Measurements from ENCODE around the gene IFNG. TPM values are rescaled to one million over a fixed set of nuclear protein-coding genes. Genes with fewer than 3 reads are reported as not detected.

Gene IFNG
- total RNA-seq, 2 experiments from 2014 or later, result 0.57 to 0.91 TPM

Other genes with a start within 250 kb of the IFNG start
- 1 to 10 TPM; 5.1 to 5.2 TPM for gene IFNG-AS1, start 170.3 kb downstream of the IFNG start, total RNA-seq
- not detected for gene IL26, start 66.1 kb upstream of the IFNG start, total RNA-seq
- not detected for gene IL22, start 93.9 kb upstream of the IFNG start, total RNA-seq
- gene MDM1, start 172.6 kb upstream of the IFNG start, total RNA-seq, result 10 to 100 TPM; 23.2 to 24.0 TPM

All from activated naive CD8-positive, alpha-beta T cell treated with anti-CD3 and anti-CD28 coated beads, Interleukin-2, amount 10 ng/mL, durations not matched to agents 7 days and 5 days (primary cell).